ENCODE measurements around the gene ALDH1A1. TPM values are rescaled to one million over a fixed set of nuclear protein-coding genes. Genes with fewer than 3 reads are reported as not detected.

Gene ALDH1A1
- total and polyA plus RNA-seq, 9 of the 15 experiments (the other 6 are each of a cell fraction or from before 2014, with no cell fraction given): 1.8 to 86.3 (median 24.4) TPM

- TF ChIP-seq ZNF592 (IDR thresholded peaks at IDR 0.05) (no peak), ARID4B (CRISPR knock-in tag; IDR thresholded peaks at IDR 0.05) (no peak), ZNF140 (CRISPR knock-in tag; IDR thresholded peaks at IDR 0.05) (no peak)
These were observed 19.8 kb upstream of the ALDH1A1 start (continued) for GRCh38 chr9:72972636-72973035.
